Skeletal muscle satellite cell (primary cell): ENCODE results near the gene TNFAIP8L3.
"Not testable (repeated sequence)": the region's sequence is repeated elsewhere in the genome, so short reads cannot be mapped to it uniquely, and the experiment has no call there.

Source experiments
- H3K27me3 ChIP-seq: 2 replicates; pipeline ENCODE4 v1.7.0; 2013; ENCODE audit warnings: low read length; ENCODE audit not compliant: control insufficient read depth, insufficient read depth
- H3K36me3 ChIP-seq: 2 replicates; pipeline ENCODE4 v1.7.0; 2013; ENCODE audit warnings: mild to moderate bottlenecking, control low read depth, low read length; ENCODE audit not compliant: insufficient read depth
- H3K4me1 ChIP-seq: 2 replicates; pipeline ENCODE4 v1.7.0; 2013; ENCODE audit warnings: low read length; ENCODE audit not compliant: control insufficient read depth, insufficient read depth
- H3K4me2 ChIP-seq: 2 replicates; pipeline ENCODE4 v1.7.0; 2013; ENCODE audit warnings: mild to moderate bottlenecking, low read length
- H3K4me3 ChIP-seq: 2 replicates; pipeline ENCODE4 v1.7.0; 2013; ENCODE audit warnings: low read length
- H3K9ac ChIP-seq: 2 replicates; pipeline ENCODE4 v1.7.0; 2013; ENCODE audit warnings: mild to moderate bottlenecking, low read depth, low read length, moderate library complexity
- H3K9me3 ChIP-seq: replicated peaks from 2 replicates; pipeline ENCODE4 v1.7.0; 2013; ENCODE audit warnings: mild to moderate bottlenecking, control low read depth, low read length

The TNFAIP8L3 gene

DNA sequence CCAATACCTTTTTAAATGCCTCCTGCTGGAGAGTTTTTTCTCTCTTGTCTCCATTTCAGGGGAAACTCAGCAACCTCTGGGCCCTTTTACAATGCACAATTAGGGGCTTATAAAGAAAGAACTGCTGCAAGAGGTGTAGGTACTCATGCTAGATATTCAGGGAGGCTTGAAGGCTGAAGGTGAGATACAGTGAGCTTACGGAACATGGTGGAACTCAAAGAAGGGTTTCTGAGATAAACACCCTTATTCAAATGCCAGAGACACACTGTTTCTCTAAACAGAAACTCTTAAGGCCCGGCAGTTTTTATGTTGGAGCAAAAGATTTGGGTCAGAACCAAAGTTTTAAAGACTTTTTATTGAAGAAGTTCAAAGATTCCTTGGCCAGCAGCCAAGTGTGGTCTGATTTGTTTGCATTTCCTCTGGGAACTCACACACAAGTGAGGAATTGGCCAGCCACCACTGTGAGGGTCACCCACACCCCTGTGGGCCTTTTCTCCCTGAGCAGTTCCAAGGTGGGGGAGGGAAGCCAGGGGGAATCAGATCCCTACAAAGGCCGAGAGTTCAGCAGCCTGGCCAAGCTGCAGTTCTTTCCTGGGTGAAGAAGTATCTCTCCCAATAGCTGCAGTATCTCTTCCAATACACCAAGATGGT, 47.8 kb downstream of the TNFAIP8L3 start:
- H3K27me3 ChIP-seq, result no peaks in the 10 kb centered on the region
- H3K9ac ChIP-seq, result no peak overlapping the region
- H3K36me3 ChIP-seq, result no peaks in the 10 kb centered on the region
- H3K4me2 ChIP-seq, result no peak overlapping the region
- H3K9me3 ChIP-seq, result no peaks in the 10 kb centered on the region
- H3K4me3 ChIP-seq, result no peak overlapping the region
- H3K4me1 ChIP-seq, result peaks cover 6% of the 10 kb centered on the region

DNA sequence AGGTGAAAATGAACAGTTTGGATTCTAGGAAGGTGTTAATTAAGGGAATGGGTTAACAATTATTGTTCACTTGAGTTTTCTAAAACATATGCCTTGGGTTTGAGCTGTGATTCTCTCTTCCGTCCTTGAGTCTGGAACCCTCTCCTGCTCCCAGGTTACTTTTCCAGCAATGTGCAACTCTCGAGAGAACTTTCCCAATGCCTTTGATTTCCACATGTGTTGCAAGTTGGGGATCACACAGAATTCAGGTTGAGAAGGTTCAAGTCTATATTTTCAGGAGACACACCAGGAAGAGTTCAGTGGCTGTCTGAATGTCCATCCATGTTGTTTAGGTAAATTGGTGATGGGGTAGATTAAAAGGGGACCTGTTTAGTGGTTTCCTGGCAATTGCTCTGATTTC, 48.7 kb downstream of the TNFAIP8L3 start:
- Histone ChIP-seq H3K4me1 (peaks cover 5% of the 10 kb centered on the region), H3K36me3 (no peaks in the 10 kb centered on the region), H3K27me3 (no peaks in the 10 kb centered on the region), H3K4me2 (no peak overlapping the region), H3K9ac (no peak overlapping the region), H3K9me3 (no peaks in the 10 kb centered on the region), H3K4me3 (no peak overlapping the region)

DNA sequence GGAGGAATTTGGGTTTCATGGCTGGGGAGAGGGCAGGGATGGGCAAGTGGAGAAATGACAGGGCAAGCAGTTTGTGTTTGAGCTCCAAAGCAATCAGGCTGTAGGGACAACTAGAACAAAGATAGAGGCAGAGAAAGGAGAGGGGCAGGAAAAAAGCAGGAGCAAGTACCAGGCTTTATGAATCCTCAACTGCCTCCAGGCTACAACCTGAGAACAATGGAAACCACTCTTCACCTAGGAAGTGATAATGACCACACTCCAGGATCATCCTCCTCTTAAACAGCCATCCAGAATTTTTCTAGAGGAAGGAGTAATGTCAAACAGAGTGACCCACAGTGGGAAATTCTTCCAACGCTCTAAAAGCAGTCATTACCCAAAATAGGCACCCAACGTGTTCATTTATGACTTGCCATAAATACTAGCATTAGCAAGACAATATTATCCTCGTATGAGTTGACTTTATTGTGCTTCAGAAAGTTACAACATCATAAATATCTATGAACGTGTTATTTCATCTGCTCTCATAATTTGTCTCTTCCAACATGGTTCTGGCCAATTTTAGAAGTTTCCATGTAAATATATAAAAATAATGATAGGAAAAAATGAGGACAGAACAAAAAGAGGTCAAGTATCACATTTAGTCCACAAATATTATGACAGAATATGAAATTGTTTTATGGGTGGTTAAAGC, 50.5 kb downstream of the TNFAIP8L3 start:
- H3K4me1 ChIP-seq, result peaks cover 5% of the 10 kb centered on the region
- no peak overlapping the region for H3K4me2 ChIP-seq
- H3K9me3 ChIP-seq, result no peaks in the 10 kb centered on the region
- no peak overlapping the region for H3K4me3 ChIP-seq
- no peak overlapping the region for H3K9ac ChIP-seq
- no peaks in the 10 kb centered on the region for H3K27me3 ChIP-seq
- no peaks in the 10 kb centered on the region for H3K36me3 ChIP-seq

DNA sequence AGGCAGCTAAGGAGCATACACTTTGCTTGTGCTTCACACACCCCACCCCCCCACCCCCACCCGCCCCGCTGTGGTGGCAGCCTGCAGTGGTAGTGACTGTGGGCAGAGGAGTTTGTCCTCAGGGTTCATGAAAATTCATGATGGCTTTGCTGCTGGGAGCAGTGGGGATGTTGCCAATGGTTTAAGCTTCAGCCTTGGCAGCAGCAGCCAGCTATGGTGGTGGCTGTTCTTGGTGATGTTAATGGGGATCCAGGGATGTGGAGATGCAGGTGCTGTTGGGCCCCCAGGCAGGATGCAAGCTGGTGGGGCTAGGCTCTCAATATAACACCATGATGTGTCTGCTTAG, 55.8 kb downstream of the TNFAIP8L3 start:
- H3K27me3 ChIP-seq, result no peaks in the 10 kb centered on the region
- no peak overlapping the region for H3K4me2 ChIP-seq

DNA sequence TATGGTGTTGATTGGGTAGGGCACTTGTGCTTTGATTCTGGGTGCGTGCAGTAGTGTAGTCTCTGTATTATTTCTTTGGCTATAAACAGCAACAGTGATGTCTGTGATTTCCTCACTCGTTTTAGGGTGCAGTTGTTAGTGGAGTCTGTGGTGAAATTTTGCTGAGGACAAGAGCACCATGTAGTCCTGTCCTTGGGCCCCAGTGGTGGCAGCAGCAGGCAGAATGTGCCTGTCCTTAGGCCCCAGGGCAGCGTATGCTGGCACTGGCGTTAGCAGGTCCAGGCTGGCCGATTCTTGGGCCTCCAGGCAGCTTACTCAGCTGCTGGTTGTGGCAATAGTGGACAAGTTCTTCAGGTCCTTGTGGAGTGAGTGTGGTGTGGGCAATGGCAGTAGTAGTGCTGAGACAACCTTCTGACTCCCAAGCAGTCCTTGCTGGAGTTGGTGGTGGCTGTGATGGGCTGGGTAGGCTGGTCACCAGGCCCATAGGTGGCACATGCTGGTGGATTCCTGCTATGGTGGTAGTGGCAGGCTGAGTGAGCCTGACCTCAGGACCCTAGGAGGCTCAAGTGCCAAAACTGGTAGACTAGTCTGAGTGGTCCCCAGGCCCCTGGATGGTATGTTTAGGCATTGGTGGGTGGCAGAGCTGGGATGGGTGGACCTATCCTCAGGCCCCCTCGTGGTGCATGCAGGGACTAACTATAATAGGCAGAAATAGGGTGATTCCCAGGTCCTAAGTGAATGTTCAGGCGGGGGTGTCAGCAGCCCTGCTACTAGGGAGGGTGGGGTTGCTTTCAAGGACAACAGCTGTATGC, 56.3 kb downstream of the TNFAIP8L3 start:
- Histone ChIP-seq H3K9ac (no peak overlapping the region), H3K9me3 (no peaks in the 10 kb centered on the region), H3K4me2 (no peak overlapping the region), H3K27me3 (no peaks in the 10 kb centered on the region), H3K36me3 (no peaks in the 10 kb centered on the region), H3K4me1 (no peaks in the 10 kb centered on the region), H3K4me3 (no peak overlapping the region)

More for the DNA sequence above, 55.8 kb downstream of the TNFAIP8L3 start:
- Histone ChIP-seq H3K9ac (no peak overlapping the region), H3K9me3 (no peaks in the 10 kb centered on the region), H3K4me3 (no peak overlapping the region), H3K36me3 (no peaks in the 10 kb centered on the region), H3K4me1 (no peaks in the 10 kb centered on the region)

DNA sequence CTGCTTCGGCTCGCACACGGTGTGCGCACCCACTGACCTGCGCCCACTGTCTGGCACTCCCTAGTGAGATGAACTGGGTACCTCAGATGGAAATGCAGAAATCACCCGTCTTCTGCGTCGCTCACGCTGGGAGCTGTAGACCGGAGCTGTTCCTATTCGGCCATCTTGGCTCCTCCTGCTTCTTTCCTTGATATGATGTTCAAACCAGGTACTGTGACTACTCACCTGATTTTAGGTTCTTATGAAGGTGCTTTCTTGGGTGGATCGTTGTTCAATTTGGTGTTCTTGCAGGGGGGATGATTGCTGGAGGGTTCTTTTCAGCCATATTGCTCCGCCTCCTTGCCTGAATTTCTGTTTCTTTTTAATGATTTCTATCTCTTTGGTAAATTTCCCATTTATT, 57.2 kb downstream of the TNFAIP8L3 start:
- not testable (repeated sequence) for H3K4me3 ChIP-seq, H3K36me3 ChIP-seq, H3K9me3 ChIP-seq, H3K4me1 ChIP-seq, H3K9ac ChIP-seq, H3K27me3 ChIP-seq, H3K4me2 ChIP-seq

DNA sequence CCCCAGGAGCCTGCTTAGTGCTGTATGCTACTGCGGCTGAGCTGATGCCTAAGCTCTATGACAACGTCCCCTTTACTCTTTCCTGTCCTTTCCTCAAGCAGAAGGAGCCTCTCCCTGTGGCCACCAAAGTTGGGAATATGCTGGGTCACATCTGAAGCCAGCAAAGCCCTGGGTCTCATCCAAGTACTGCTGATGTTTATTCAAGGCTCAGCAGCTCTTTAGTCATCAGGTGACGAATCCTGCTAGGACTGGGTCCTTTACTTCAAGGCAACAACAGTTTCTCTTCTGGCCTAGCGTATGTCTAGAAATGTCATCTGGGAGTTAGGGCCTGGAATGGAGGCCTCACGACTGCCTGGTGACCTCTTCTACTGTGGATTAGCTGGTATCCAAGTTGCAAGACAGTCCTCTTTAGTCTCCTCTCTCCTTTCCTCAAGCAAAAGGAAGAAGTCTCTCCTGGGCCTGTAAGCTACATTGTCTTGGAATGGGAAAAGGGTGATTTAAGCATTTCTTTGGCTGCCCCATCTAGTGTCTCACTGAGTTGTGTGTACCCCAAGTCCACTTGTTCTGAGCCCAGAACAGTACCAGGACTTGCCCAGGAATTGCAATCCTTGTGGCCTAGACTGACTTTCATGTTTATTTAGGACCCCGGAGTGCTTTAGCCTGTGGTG, 63.9 kb downstream of the TNFAIP8L3 start:
- no peak overlapping the region for H3K4me3 ChIP-seq
- no peaks in the 10 kb centered on the region for H3K36me3 ChIP-seq
- peak overlapping the region; percentile 17 for H3K4me2 ChIP-seq
- peak overlapping the region; percentile 27 for H3K9ac ChIP-seq
- no peaks in the 10 kb centered on the region for H3K27me3 ChIP-seq
- H3K4me1 ChIP-seq, result peaks cover 16% of the 10 kb centered on the region
- no peaks in the 10 kb centered on the region for H3K9me3 ChIP-seq

DNA sequence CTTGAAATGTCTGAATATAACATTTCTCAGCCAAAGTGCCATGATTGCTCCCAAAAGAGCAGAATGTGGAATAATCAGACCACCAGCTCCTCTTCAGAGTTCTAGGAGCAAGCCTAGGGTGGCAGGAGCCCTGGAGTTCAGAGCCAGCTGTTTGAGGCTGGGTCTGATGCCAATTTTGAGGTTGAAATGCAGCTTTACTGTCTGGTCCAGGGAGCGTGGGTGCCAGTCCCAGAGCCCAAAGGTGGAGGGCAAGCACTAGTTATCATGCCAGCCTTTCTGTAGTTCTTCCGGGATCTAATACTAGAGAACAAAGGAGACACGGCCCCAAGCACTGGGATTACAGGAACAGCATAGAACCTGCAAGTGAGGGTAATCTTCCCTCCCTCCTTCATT, 69.3 kb downstream of the TNFAIP8L3 start:
- H3K36me3 ChIP-seq, result peaks cover 3% of the 10 kb centered on the region

DNA sequence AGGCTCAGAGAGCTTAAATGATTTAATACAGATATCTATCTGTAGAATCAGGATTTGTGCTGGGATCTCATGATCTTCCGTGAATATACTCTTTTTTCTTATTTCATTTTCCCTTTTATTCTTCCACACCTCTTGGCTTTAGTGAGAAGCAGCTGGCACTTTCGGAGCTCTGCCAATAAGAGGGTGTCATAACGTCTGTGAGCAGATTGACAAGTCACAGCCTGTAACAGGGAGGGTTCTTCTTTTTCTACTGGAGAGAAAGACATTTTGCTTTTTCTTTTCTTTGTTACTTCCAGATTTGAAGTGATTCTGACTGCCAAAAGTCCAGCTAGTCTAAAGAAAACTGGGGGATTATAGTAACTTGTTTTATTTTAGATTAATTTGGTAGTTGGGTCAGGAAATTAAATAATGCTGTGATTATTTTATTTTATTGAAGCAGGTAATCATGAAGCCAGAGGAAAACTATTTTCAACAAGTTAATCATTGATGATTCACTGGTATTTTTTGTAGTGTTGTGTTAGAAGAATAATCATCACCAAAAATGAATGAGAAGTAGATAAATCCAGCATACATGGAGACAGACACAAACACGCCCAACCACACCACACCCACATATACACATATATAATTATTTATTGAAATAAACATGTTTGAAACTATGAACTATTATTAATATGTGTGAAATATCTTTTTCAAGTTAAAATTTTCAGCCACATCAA, 69.8 kb downstream of the TNFAIP8L3 start:
- peak overlapping the region; percentile 37 for H3K9ac ChIP-seq
- H3K4me3 ChIP-seq, result no peak overlapping the region
- H3K4me2 ChIP-seq, result peak overlapping the region; percentile 16
- H3K27me3 ChIP-seq, result no peaks in the 10 kb centered on the region
- H3K9me3 ChIP-seq, result no peaks in the 10 kb centered on the region
- peaks cover 14% of the 10 kb centered on the region for H3K4me1 ChIP-seq
- peaks cover 3% of the 10 kb centered on the region for H3K36me3 ChIP-seq

More for the DNA sequence above, 69.3 kb downstream of the TNFAIP8L3 start:
- peak overlapping the region; percentile 16 for H3K4me2 ChIP-seq
- H3K4me3 ChIP-seq, result no peak overlapping the region
- peak overlapping the region; percentile 37 for H3K9ac ChIP-seq
- H3K27me3 ChIP-seq, result no peaks in the 10 kb centered on the region
- H3K9me3 ChIP-seq, result no peaks in the 10 kb centered on the region
- peaks cover 20% of the 10 kb centered on the region for H3K4me1 ChIP-seq

DNA sequence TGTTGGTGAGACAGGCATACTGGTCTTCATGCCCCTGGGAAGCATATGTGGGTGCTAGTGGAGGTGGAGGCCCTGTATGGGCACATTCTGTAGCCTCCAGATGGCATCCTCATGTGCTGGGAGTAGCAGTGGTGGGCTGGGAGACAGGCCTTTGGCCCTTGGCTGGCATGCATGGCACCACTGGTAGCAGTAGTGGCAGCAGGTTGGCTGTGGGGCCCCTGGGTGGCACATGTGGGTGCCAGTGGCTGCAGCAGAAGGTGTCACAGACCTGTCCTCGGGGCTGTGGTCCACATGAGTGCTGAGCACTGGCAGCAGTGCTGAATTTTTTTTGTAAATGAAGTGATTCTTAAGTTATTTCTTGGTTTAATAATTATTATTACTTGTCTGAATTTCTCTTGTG, 71.2 kb downstream of the TNFAIP8L3 start:
- no peaks in the 10 kb centered on the region for H3K9me3 ChIP-seq
- H3K4me3 ChIP-seq, result no peak overlapping the region
- H3K9ac ChIP-seq, result no peak overlapping the region
- peaks cover 3% of the 10 kb centered on the region for H3K36me3 ChIP-seq
- no peaks in the 10 kb centered on the region for H3K27me3 ChIP-seq
- H3K4me2 ChIP-seq, result no peak overlapping the region
- peaks cover 14% of the 10 kb centered on the region for H3K4me1 ChIP-seq

DNA sequence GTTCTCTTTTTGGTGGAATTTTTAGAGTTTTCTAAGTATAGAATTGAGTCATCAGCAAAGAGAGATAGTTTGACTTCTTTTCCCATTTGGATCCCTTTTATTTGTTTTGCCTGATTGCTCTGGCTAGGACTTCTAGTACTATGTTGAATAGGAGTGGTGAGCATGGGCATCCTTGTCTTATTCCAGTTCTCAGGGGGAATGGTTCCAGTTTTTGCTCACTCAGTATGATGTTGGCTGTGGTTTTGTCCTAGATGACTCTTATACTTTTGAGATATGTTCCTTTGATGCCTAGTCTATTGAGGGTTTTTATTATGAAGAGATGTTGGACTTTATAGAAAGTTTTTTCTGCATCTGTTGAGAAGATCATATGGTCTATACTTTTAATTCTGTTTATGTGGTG, 72.5 kb downstream of the TNFAIP8L3 start:
- Histone ChIP-seq H3K9ac (no peak overlapping the region), H3K4me3 (no peak overlapping the region), H3K4me1 (peaks cover 14% of the 10 kb centered on the region), H3K4me2 (no peak overlapping the region), H3K9me3 (no peaks in the 10 kb centered on the region), H3K36me3 (peaks cover 3% of the 10 kb centered on the region), H3K27me3 (no peaks in the 10 kb centered on the region)
